Natural killer cell (primary cell): ENCODE measurements around the gene NFYC. TPM values are rescaled to one million over a fixed set of nuclear protein-coding genes. Genes with fewer than 3 reads are reported as not detected.

Experiments
- ATAC-seq, 3 donors: fragments of 150-1000 bp in 2 of 3; fragments of 200-7000 bp in 1 of 3; cut with Tn5 transposase; 1 replicate in 1 of 3; 2 replicates in 2 of 3; pipeline ENCODE4 v1.10.0; 2021; ENCODE audit warnings: mild to moderate bottlenecking in 2 of 3, moderate library complexity in 2 of 3
- DNase-seq, 2 donors: peaks; one replicate each; pipeline versions ENCODE4 v3.0.0 to v3.0.0-alpha.2; 2013 to 2021; ENCODE audit warnings: mixed read lengths in 1 of 2
- H3K27ac ChIP-seq: one replicate; pipeline ENCODE4 v1.5.1; 2013; ENCODE audit warnings: mild to moderate bottlenecking, low read length
- H3K27me3 ChIP-seq: one replicate; pipeline ENCODE4 v1.6.1; 2013; ENCODE audit warnings: low read length; ENCODE audit not compliant: control insufficient read depth, insufficient read depth
- H3K36me3 ChIP-seq: one replicate; pipeline ENCODE4 v1.6.1; 2013; ENCODE audit warnings: low read length; ENCODE audit not compliant: control insufficient read depth, insufficient read depth
- H3K4me1 ChIP-seq: one replicate; pipeline ENCODE4 v1.6.1; 2013; ENCODE audit warnings: low read length; ENCODE audit not compliant: control insufficient read depth, insufficient read depth
- H3K4me3 ChIP-seq: one replicate; pipeline ENCODE4 v1.5.1; 2013; ENCODE audit warnings: low read length
- H3K9me3 ChIP-seq: one replicate; pipeline ENCODE4 v1.6.1; 2013; ENCODE audit warnings: low read length; ENCODE audit not compliant: control insufficient read depth, insufficient read depth
- H3K27ac Mint-ChIP-seq, 2 donors: one replicate each; pipeline ENCODE4 v1.8.0; 2022; ENCODE audit warnings: mild to moderate bottlenecking in 2 of 2, mixed read lengths in 2 of 2, moderate library complexity in 1 of 2
- H3K27me3 Mint-ChIP-seq, 2 donors: one replicate each; pipeline ENCODE4 v1.8.0; 2022; ENCODE audit warnings: low read depth in 2 of 2, mixed read lengths in 2 of 2
- H3K36me3 Mint-ChIP-seq: one replicate; pipeline ENCODE4 v1.8.0; 2022; ENCODE audit warnings: mixed read lengths
- H3K4me1 Mint-ChIP-seq, 2 donors: one replicate each; pipeline ENCODE4 v1.8.0; 2022; ENCODE audit warnings: mixed read lengths in 2 of 2
- H3K4me3 Mint-ChIP-seq: one replicate; pipeline ENCODE4 v1.8.0; 2022; ENCODE audit warnings: mild to moderate bottlenecking, moderate library complexity, mixed read lengths
- H3K9me3 Mint-ChIP-seq, 2 donors: one replicate each; pipeline ENCODE4 v1.8.0; 2022; ENCODE audit warnings: mixed read lengths in 2 of 2
- CTCF ChIP-seq: fragments of 200-600 bp; IDR thresholded peaks from one replicate; pipeline ENCODE4 v1.8.0; 2022; ENCODE audit warnings: antibody characterized with exemption
- WGBS: methylation state at CpG from one replicate; pipeline ENCODE4 v1.1.7; 2013; ENCODE audit warnings: missing lambda C conversion rate; ENCODE audit not compliant: insufficient coverage; 5-methylcytosine and 5-hydroxymethylcytosine counted together
- intact Hi-C: fragments of 100-400 bp; cut with micrococcal nuclease; formaldehyde crosslinking; loops from one replicate; pipeline ENCODE4 v1.14.2; 2022
- total RNA-seq, 4 donors: library from RNA; stranded (reverse); fragments of 120-200 nt in 1 of 4; gene quantifications; one replicate each; pipeline versions ENCODE4 v1.2.3 to v1.2.4, GENCODE V29; 2013 to 2022

The NFYC gene
- total RNA-seq, 3 donors from 2014 or later (not counting 1 experiment from before 2014, with no cell fraction given), result 38.7 to 60.4 (median 48.5) TPM

- H3K36me3 Mint-ChIP-seq, result peaks cover 33% of the 10 kb centered on the region
Measured at GRCh38 chr1:40750451-40750908, 59.0 kb downstream of the NFYC start.

GRCh38 chr1:40751802-40752201 is 60.3 kb downstream of the NFYC start:
- TF ChIP-seq CTCF, result no peak
- no peak for DNase-seq
- H3K27me3 ChIP-seq, result no peaks in the 10 kb centered on the region
- no peak overlapping the region for H3K27ac ChIP-seq
- Mint-ChIP-seq H3K4me3 (no peak overlapping the region), H3K27me3 (no peaks in the 10 kb centered on the region), H3K36me3 (peaks cover 38% of the 10 kb centered on the region), H3K9me3 (no peaks in the 10 kb centered on the region), H3K27ac (peak overlapping the region in 1 of 2 donors; percentile 8), H3K4me1 (peaks cover 3 to 10% of the 10 kb centered on the region in 2 donors)
- intact Hi-C loops, result no loop called here
- H3K9me3 ChIP-seq, result no peaks in the 10 kb centered on the region
- peaks cover 80% of the 10 kb centered on the region for H3K36me3 ChIP-seq
- H3K4me1 ChIP-seq, result no peaks in the 10 kb centered on the region
- no peak for ATAC-seq
- no peak overlapping the region for H3K4me3 ChIP-seq
- 86% methylated on average over 2 of the region's 4 CpGs for WGBS

More at GRCh38 chr1:40750451-40750908, 59.0 kb downstream of the NFYC start:
- H3K4me3 ChIP-seq, result no peak overlapping the region
- TF ChIP-seq CTCF, result no peak
- H3K27me3 ChIP-seq, result no peaks in the 10 kb centered on the region
- intact Hi-C loops, result no loop called here
- no peaks in the 10 kb centered on the region for H3K9me3 ChIP-seq
- WGBS, result 93% methylated on average over 2 of the region's 2 CpGs
- Mint-ChIP-seq H3K4me1 (peaks cover 17 to 21% of the 10 kb centered on the region in 2 donors), H3K27ac (peak overlapping the region; percentile 31 to 33), H3K4me3 (no peak overlapping the region), H3K9me3 (no peaks in the 10 kb centered on the region), H3K27me3 (no peaks in the 10 kb centered on the region)
- H3K4me1 ChIP-seq, result no peaks in the 10 kb centered on the region
- no peak overlapping the region for H3K27ac ChIP-seq
- H3K36me3 ChIP-seq, result peaks cover 71% of the 10 kb centered on the region
- ATAC-seq (no peak), DNase-seq (no peak)

- Histone ChIP-seq H3K4me1 (no peaks in the 10 kb centered on the region), H3K27ac (no peak overlapping the region), H3K4me3 (no peak overlapping the region), H3K27me3 (no peaks in the 10 kb centered on the region), H3K36me3 (peaks cover 87% of the 10 kb centered on the region), H3K9me3 (no peaks in the 10 kb centered on the region)
- WGBS, result 90% methylated on average over 7 of the region's 8 CpGs
- DNase-seq, result no peak
- H3K27ac Mint-ChIP-seq, result no peak overlapping the region
- TF ChIP-seq CTCF, result no peak
- H3K4me3 Mint-ChIP-seq, result no peak overlapping the region
- ATAC-seq, result no peak
- intact Hi-C loops, result no loop called here
- H3K9me3 Mint-ChIP-seq, result no peaks in the 10 kb centered on the region
- H3K4me1 Mint-ChIP-seq, result peaks cover 0 to 4% of the 10 kb centered on the region in 2 donors
- no peaks in the 10 kb centered on the region for H3K27me3 Mint-ChIP-seq
- H3K36me3 Mint-ChIP-seq, result peaks cover 38% of the 10 kb centered on the region
Measured at GRCh38 chr1:40753142-40753882, 61.8 kb downstream of the NFYC start.
